ENCODE results near the gene ACRV1.
"Not testable (repeated sequence)": the region's sequence is repeated elsewhere in the genome, so short reads cannot be mapped to it uniquely, and the experiment has no call there.

The ACRV1 gene

DNA sequence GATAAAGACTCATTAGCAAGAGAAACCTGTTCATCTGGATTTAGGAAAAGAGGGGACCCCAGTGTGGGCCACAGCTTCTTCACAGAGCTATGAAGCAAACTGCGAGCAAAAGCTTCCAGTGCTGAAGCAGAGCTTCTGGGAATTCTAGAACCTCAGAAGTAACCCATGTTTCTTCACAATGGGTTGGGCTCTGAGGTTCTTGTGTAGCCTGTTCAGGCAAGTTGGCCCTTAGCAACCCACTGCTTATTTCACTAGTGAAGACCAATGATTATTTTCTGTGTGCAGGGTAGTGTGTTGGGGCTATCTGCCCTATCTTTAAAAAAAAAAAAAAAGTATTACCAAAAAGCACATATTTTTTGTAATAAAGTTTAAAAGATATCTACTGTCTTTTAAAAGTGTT lies at the start of gene ACRV1:
Gene ACRV1 (minus strand): TSS at position 101 of the 400 bp plus-strand sequence. CDS start 67 bp downstream, at position 34.
- Histone ChIP-seq H3K27ac (ENCODE audit: low read depth, low read length) (no peak within 1 kb of the TSS), H3K4me1 (ENCODE audit: control insufficient read depth, insufficient read depth, low read length) (no peaks in the 10 kb centered on the region), H3K27me3 (ENCODE audit: control insufficient read depth, insufficient read depth, low read length) (no peaks in the 10 kb centered on the region), H3K9me3 (ENCODE audit: control insufficient read depth, insufficient read depth, low read depth, low read length) (no peaks in the 10 kb centered on the region), H3K36me3 (ENCODE audit: control insufficient read depth, insufficient read depth, low read length) (peaks cover 38% of the 10 kb centered on the region), H3K4me3 (ENCODE audit: low read depth, low read length) (no peak within 1 kb of the TSS), H3K9ac (ENCODE audit: low read length) (no peak within 1 kb of the TSS)

DNA sequence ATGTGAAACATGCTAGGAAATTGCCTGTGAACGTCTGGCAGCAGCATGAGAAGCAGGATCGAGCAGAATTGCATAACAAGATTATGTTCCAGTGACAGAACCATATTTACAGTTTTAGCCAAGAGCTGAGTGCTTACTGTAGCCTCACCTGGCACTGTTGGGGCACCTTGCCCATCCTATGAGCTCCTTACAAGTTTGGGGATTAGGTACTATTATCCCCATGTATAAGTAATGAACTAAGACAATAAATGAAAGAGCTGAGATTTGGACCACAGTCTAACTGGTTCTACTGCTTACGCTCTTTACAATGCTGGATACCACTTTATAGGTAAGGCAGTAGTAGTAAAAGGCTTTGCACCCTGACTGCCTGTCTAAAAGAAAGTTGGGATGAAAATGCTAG lies 48.3 kb upstream of the ACRV1 start:
- no peak overlapping the region for H3K27ac ChIP-seq (ENCODE audit: low read depth, low read length)
- H3K4me1 ChIP-seq (ENCODE audit: control insufficient read depth, insufficient read depth, low read length): no peaks in the 10 kb centered on the region
- no peaks in the 10 kb centered on the region for H3K36me3 ChIP-seq (ENCODE audit: control insufficient read depth, insufficient read depth, low read length)
- H3K4me3 ChIP-seq (ENCODE audit: low read depth, low read length): no peak overlapping the region
- no peaks in the 10 kb centered on the region for H3K9me3 ChIP-seq (ENCODE audit: control insufficient read depth, insufficient read depth, low read depth, low read length)
- H3K9ac ChIP-seq (ENCODE audit: low read length): no peak overlapping the region
- 0 out of 2 replicates have a peak, but pooled peaks cover 3% of the 10 kb centered on the region for H3K27me3 ChIP-seq (ENCODE audit: control insufficient read depth, insufficient read depth, low read length)

GRCh38 chr11:125724125-125724524 lies 43.5 kb upstream of the ACRV1 start:
- Histone ChIP-seq H3K4me1 (ENCODE audit: control insufficient read depth, insufficient read depth, low read length) (no peaks in the 10 kb centered on the region), H3K9me3 (ENCODE audit: control insufficient read depth, insufficient read depth, low read depth, low read length) (no peaks in the 10 kb centered on the region), H3K27ac (ENCODE audit: low read depth, low read length) (no peak overlapping the region), H3K36me3 (ENCODE audit: control insufficient read depth, insufficient read depth, low read length) (no peaks in the 10 kb centered on the region), H3K4me3 (ENCODE audit: low read depth, low read length) (no peak overlapping the region), H3K27me3 (ENCODE audit: control insufficient read depth, insufficient read depth, low read length) (no peaks in the 10 kb centered on the region), H3K9ac (ENCODE audit: low read length) (no peak overlapping the region)

- Histone ChIP-seq H3K9me3 (ENCODE audit: control insufficient read depth, insufficient read depth, low read depth, low read length) (peaks cover 9% of the 10 kb centered on the region; the same call in 1 of the 2 replicates), H3K9ac (ENCODE audit: low read length) (no peak overlapping the region)
Measured at GRCh38 chr11:125720781-125721180, 40.1 kb upstream of the ACRV1 start.

GRCh38 chr11:125704686-125705085 lies 24.0 kb upstream of the ACRV1 start:
- H3K9me3 ChIP-seq (ENCODE audit: control insufficient read depth, insufficient read depth, low read depth, low read length); H3K4me3 ChIP-seq (ENCODE audit: low read depth, low read length); H3K9ac ChIP-seq (ENCODE audit: low read length); H3K27ac ChIP-seq (ENCODE audit: low read depth, low read length); H3K36me3 ChIP-seq (ENCODE audit: control insufficient read depth, insufficient read depth, low read length); H3K27me3 ChIP-seq (ENCODE audit: control insufficient read depth, insufficient read depth, low read length): not testable (repeated sequence)
- H3K4me1 ChIP-seq (ENCODE audit: control insufficient read depth, insufficient read depth, low read length): peaks cover 11% of the 10 kb centered on the region

More at GRCh38 chr11:125720781-125721180, 40.1 kb upstream of the ACRV1 start:
- Histone ChIP-seq H3K27me3 (ENCODE audit: control insufficient read depth, insufficient read depth, low read length) (no peaks in the 10 kb centered on the region), H3K36me3 (ENCODE audit: control insufficient read depth, insufficient read depth, low read length) (no peaks in the 10 kb centered on the region), H3K27ac (ENCODE audit: low read depth, low read length) (no peak overlapping the region), H3K4me1 (ENCODE audit: control insufficient read depth, insufficient read depth, low read length) (no peaks in the 10 kb centered on the region), H3K4me3 (ENCODE audit: low read depth, low read length) (no peak overlapping the region)

GRCh38 chr11:125701858-125702621 lies 21.4 kb upstream of the ACRV1 start:
- H3K9ac ChIP-seq (ENCODE audit: low read length): no peak overlapping the region
- H3K36me3 ChIP-seq (ENCODE audit: control insufficient read depth, insufficient read depth, low read length): no peaks in the 10 kb centered on the region
- peaks cover 11% of the 10 kb centered on the region for H3K4me1 ChIP-seq (ENCODE audit: control insufficient read depth, insufficient read depth, low read length)
- no peak overlapping the region for H3K4me3 ChIP-seq (ENCODE audit: low read depth, low read length)
- H3K27ac ChIP-seq (ENCODE audit: low read depth, low read length): no peak overlapping the region
- no peaks in the 10 kb centered on the region for H3K9me3 ChIP-seq (ENCODE audit: control insufficient read depth, insufficient read depth, low read depth, low read length)
- H3K27me3 ChIP-seq (ENCODE audit: control insufficient read depth, insufficient read depth, low read length): no peaks in the 10 kb centered on the region

DNA sequence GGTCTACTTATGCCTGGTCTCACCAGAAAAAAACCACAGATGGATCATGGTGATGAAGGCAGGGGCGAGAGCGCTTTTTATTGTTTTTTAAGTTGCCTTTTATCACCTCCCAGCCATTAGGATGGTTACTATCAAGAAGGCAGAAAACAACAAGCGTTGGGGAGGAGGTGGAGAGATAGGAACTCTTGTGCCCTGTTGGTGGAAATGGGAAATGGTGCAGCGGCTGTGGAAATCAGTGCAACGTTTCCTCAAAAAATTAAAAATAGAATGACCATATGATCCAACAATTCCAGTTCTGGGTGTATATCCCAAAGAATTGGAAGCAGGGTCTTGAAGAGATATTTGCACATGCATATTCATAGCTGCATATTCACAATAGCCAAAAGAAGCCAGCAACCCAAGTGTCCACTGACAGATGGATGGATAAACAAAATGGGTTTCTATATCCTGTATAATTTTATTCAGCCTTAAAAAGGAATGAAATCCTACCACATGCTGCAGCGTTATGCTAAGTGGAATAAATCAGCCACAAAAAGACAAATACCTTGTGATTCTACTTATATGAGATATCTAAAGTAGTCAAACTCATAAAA lies 20.5 kb upstream of the ACRV1 start:
- H3K9ac ChIP-seq (ENCODE audit: low read length): no peak overlapping the region
- no peak overlapping the region for H3K27ac ChIP-seq (ENCODE audit: low read depth, low read length)
- H3K4me3 ChIP-seq (ENCODE audit: low read depth, low read length): no peak overlapping the region
- H3K27me3 ChIP-seq (ENCODE audit: control insufficient read depth, insufficient read depth, low read length): no peaks in the 10 kb centered on the region
- no peaks in the 10 kb centered on the region for H3K36me3 ChIP-seq (ENCODE audit: control insufficient read depth, insufficient read depth, low read length)
- peaks cover 11% of the 10 kb centered on the region for H3K4me1 ChIP-seq (ENCODE audit: control insufficient read depth, insufficient read depth, low read length)
- no peaks in the 10 kb centered on the region for H3K9me3 ChIP-seq (ENCODE audit: control insufficient read depth, insufficient read depth, low read depth, low read length)

GRCh38 chr11:125694951-125695350 lies 14.3 kb upstream of the ACRV1 start:
- Histone ChIP-seq H3K36me3 (ENCODE audit: control insufficient read depth, insufficient read depth, low read length) (no peaks in the 10 kb centered on the region), H3K9me3 (ENCODE audit: control insufficient read depth, insufficient read depth, low read depth, low read length) (no peaks in the 10 kb centered on the region), H3K27me3 (ENCODE audit: control insufficient read depth, insufficient read depth, low read length) (no peaks in the 10 kb centered on the region), H3K4me3 (ENCODE audit: low read depth, low read length) (no peak overlapping the region), H3K4me1 (ENCODE audit: control insufficient read depth, insufficient read depth, low read length) (no peaks in the 10 kb centered on the region), H3K27ac (ENCODE audit: low read depth, low read length) (no peak overlapping the region), H3K9ac (ENCODE audit: low read length) (no peak overlapping the region)

DNA sequence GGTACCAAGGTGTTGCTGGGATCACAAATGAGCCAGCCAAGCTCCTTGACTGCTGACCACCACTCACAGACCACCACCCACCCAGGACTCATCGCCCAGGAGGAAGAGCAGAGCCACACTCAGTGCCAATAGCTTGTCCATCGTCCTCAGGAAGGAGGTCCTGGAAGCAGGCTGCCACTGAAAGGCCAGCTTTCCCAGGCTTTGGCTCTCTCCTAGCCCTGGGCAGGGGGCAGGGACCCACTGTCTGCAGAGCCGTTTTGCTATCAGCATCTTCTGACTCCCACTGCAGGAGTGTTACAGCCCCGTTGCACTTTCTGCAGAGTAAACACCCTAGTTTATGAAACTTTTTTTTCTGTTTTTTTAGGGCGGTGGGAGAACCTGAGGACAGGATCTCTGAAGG lies 12.2 kb upstream of the ACRV1 start:
- H3K27me3 ChIP-seq (ENCODE audit: control insufficient read depth, insufficient read depth, low read length): no peaks in the 10 kb centered on the region
- no peaks in the 10 kb centered on the region for H3K36me3 ChIP-seq (ENCODE audit: control insufficient read depth, insufficient read depth, low read length)
- H3K9ac ChIP-seq (ENCODE audit: low read length): no peak overlapping the region
- no peak overlapping the region for H3K27ac ChIP-seq (ENCODE audit: low read depth, low read length)
- H3K4me1 ChIP-seq (ENCODE audit: control insufficient read depth, insufficient read depth, low read length): no peaks in the 10 kb centered on the region
- H3K4me3 ChIP-seq (ENCODE audit: low read depth, low read length): no peak overlapping the region
- H3K9me3 ChIP-seq (ENCODE audit: control insufficient read depth, insufficient read depth, low read depth, low read length): no peaks in the 10 kb centered on the region

- H3K36me3 ChIP-seq (ENCODE audit: control insufficient read depth, insufficient read depth, low read length): peaks cover 11% of the 10 kb centered on the region; the same call in 1 of the 2 replicates
- H3K27me3 ChIP-seq (ENCODE audit: control insufficient read depth, insufficient read depth, low read length): no peaks in the 10 kb centered on the region
- peaks cover 9% of the 10 kb centered on the region; the same call in 1 of the 2 replicates for H3K9me3 ChIP-seq (ENCODE audit: control insufficient read depth, insufficient read depth, low read depth, low read length)
- H3K27ac ChIP-seq (ENCODE audit: low read depth, low read length): no peak overlapping the region
- no peak overlapping the region for H3K9ac ChIP-seq (ENCODE audit: low read length)
- H3K4me1 ChIP-seq (ENCODE audit: control insufficient read depth, insufficient read depth, low read length): no peaks in the 10 kb centered on the region
- H3K4me3 ChIP-seq (ENCODE audit: low read depth, low read length): no peak overlapping the region
Measured at GRCh38 chr11:125690006-125690405, 9.4 kb upstream of the ACRV1 start.

DNA sequence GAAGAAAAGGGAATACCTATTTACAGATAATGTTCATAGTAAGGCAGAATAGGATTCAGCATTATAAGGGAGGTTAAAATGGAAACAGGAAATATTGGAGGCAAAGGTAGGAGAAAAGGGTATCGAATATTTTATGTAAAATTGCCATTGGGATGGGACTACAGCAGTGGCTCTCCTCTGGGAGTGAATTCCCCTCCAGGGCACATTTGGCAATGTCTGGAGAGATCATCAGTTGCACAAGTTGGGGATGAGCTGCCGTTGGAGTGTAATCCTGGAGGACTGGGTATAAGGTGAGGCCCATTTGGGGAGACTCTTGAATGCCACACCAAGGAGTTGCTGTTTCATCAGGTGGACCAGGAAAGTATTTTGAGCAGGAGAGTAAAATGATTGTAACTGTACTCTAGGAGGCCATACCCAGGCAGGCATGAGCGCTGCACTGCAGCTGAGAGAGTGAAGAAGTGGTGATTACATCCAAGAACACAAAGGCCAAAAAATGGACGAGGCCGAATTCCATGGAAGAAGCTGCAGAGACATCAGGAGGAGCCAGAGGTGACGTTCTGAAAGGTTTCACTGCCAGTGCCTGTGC lies 8.7 kb upstream of the ACRV1 start:
- Histone ChIP-seq H3K27me3 (ENCODE audit: control insufficient read depth, insufficient read depth, low read length) (no peaks in the 10 kb centered on the region), H3K9ac (ENCODE audit: low read length) (no peak overlapping the region), H3K4me1 (ENCODE audit: control insufficient read depth, insufficient read depth, low read length) (no peaks in the 10 kb centered on the region), H3K36me3 (ENCODE audit: control insufficient read depth, insufficient read depth, low read length) (peaks cover 12% of the 10 kb centered on the region; the same call in 1 of the 2 replicates), H3K4me3 (ENCODE audit: low read depth, low read length) (no peak overlapping the region), H3K27ac (ENCODE audit: low read depth, low read length) (no peak overlapping the region), H3K9me3 (ENCODE audit: control insufficient read depth, insufficient read depth, low read depth, low read length) (peaks cover 9% of the 10 kb centered on the region; the same call in 1 of the 2 replicates)
